NB4 (cell line): ENCODE measurements around the gene TMC6.

Source experiments
- DNase-seq: peaks from one replicate; pipeline ENCODE4 v3.0.0; 2010; ENCODE audit warnings: low read depth
- H3K4me3 ChIP-seq: one replicate; pipeline ENCODE4 v1.5.1; 2011; ENCODE audit warnings: mild to moderate bottlenecking, low read depth, low read length, moderate library complexity
- CTCF ChIP-seq: IDR thresholded peaks from one replicate; pipeline ENCODE4 v1.5.1; 2012; ENCODE audit warnings: low read depth, low read length
- MYC ChIP-seq: IDR thresholded peaks from 2 replicates; pipeline ENCODE4 v1.6.1; 2011; ENCODE audit warnings: low read depth, low read length
- POLR2A ChIP-seq: IDR thresholded peaks from 2 replicates; pipeline ENCODE4 v1.6.1; 2011; ENCODE audit warnings: mild to moderate bottlenecking; ENCODE audit not compliant: insufficient read length; ENCODE audit errors: extremely low read depth
- TF ChIP-seq, protein P1 (sequence below): IDR thresholded peaks from 2 replicates; pipeline ENCODE4 v1.6.1; 2011; ENCODE audit warnings: low read depth, low read length

Gene TMC6

DNA sequence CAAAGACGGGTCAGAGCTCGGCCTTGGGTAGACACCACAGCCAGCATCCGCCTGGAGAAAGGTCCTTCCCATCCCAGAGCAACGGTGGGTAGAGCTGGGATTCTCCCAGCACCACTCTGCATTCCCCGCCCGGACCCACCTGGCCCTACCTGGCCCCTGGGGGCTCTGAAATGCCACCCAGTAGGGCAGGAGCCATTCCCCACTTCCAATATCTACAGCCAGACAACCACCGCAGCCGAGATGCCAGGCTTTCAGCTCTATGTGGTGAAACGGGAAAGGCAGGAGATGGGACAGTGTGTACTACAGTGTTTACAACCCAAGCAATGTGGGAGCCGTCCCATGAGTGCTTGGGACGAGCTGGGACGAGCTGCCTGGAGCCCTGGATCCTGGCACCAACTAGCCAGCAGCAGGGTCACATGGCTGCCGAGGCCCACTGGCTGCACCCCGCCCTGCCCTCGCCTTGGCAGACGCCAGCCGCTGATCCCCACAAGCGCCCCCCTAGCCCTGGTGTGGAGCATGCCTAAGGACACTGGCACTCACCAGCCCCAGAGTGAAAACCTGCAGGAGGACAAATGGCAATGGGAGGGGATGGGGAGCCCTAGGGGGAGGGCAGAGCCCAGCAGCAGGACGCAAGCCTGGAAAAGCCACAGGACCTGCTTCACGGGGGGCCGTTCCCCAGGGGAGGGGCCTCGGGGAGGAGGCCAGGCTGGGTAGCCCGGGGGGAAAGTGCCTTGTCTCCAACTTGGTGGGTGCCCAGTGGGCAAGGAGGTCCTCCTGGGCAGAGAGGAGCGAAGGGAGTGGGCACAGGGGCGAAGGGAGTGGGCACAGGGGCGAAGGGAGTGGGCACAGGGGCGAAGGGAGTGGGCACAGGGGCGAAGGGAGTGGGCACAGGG is 13.5 kb downstream of the TMC6 start:
- TF ChIP-seq MYC (no peak), POLR2A (no peak), CTCF (no peak)
- TF ChIP-seq, protein P1, sequence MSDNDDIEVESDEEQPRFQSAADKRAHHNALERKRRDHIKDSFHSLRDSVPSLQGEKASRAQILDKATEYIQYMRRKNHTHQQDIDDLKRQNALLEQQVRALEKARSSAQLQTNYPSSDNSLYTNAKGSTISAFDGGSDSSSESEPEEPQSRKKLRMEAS, result no peak
- H3K4me3 ChIP-seq, result no peak overlapping the region
- no peak for DNase-seq

DNA sequence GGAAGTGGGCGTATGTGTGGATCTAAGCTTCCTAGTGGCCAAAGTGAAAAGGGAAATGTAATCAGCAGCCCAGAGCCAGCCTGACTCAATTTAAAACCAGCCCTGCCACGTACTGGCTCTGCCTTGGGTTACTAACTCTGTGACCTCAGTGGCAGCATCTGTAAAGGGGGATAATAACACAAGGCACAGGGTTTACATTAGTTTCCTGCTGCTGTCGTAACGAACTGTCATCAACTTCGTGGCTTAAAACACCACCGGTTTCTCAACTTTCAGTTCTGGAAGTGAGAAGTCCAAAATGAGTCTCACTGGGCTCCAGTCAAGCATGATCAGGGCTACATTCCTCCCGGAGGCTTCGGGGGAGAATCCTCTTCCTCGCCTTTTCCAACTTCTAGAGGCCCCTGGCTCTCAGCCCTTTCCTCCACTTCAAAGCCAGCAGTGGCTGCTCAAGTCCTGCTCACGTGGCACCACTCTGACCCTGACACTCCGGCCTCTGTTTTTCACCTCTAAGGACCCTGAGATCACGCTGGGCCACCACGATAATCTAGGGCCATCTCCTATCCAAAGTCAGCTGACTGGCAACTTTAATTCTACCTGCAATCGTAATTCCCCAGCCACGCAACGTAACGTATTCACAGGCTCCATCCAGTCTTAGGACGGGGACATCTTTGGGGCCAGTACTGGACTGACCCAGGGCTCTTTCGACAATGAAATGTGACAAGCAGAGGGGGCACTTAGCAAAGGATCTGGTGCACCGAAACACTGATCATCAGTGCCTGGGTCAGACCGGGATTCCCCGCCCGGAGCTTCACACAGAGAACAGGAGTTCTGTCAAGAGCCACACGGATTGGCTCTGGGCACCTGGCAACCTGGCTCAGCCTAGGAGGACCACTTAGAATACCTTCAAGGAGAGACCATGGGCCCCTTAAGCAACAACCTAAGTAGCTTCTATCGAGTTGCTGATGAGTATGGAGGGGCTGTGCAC is 14.5 kb downstream of the TMC6 start:
- no peak overlapping the region for H3K4me3 ChIP-seq
- TF ChIP-seq MYC (no peak), CTCF (no peak), POLR2A (no peak)
- TF ChIP-seq, protein P1, result no peak
- peak; percentile 47 for DNase-seq

GRCh38 chr17:78112518-78113471 is 15.8 kb downstream of the TMC6 start:
- DNase-seq, result peak; percentile 87
- TF ChIP-seq MYC, result no peak
- no peak for TF ChIP-seq POLR2A
- TF ChIP-seq CTCF, result peak; percentile 76
- TF ChIP-seq, protein P1, result 0 out of 2 replicates have a peak, but pooled peaks have one; percentile 3
- no peak overlapping the region for H3K4me3 ChIP-seq

DNA sequence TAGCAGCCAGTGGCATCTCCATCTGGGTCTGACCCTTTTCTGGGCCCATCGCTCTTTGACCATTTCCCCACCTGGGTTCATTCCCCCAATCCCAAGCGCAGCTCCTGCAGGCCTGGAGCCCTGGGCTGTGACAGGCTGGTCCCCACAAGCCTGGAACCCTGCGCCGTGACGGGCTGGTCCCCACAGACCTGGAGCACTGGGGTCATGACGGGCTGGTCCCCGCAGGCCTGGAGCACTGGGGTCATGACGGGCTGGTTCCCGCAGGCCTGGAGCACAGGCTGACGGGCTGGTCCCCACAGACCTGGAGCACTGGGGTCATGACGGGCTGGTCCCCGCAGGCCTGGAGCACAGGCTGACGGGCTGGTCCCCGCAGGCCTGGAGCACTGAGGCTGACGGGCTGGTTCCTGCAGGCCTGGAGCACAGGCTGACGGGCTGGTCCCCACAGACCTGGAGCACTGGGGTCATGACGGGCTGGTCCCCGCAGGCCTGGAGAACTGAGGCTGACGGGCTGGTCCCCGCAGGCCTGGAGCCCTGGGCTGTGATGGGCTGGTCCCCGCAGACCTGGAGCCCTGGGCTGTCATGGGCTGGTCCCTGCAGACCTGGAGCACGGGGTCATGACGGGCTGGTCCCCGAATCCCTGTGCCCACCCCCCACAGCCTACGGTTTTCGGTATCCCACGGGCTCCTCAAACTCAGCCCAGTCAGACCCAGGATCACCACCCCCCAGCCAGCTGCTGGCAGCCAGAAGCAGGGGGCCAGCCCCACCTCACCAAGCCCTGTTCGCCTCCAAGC is 16.6 kb downstream of the TMC6 start:
- DNase-seq, result no peak
- H3K4me3 ChIP-seq, result no peak overlapping the region
- TF ChIP-seq CTCF, result no peak
- TF ChIP-seq MYC, result no peak
- no peak for TF ChIP-seq POLR2A
- TF ChIP-seq, protein P1, result no peak
